NB4 (cell line): ENCODE results near the gene ANKRD12.

Experiments used
- CTCF ChIP-seq: IDR thresholded peaks from one replicate; pipeline ENCODE4 v1.5.1; 2012; ENCODE audit warnings: low read depth, low read length
- POLR2A ChIP-seq: IDR thresholded peaks from 2 replicates; pipeline ENCODE4 v1.6.1; 2011; ENCODE audit warnings: mild to moderate bottlenecking; ENCODE audit not compliant: insufficient read length; ENCODE audit errors: extremely low read depth

- TF ChIP-seq CTCF (no peak), POLR2A (no peak)
Observed at GRCh38 chr18:9325716-9326115, 189.1 kb downstream of the ANKRD12 start.
